Glomerular visceral epithelial cell (primary cell): ENCODE data around the gene KRTAP5-7.
"Not testable (repeated sequence)": the region's sequence is repeated elsewhere in the genome, so short reads cannot be mapped to it uniquely, and the experiment has no call there.

Source experiments
- DNase-seq: peaks from one replicate; pipeline ENCODE4 v3.0.0-alpha.2; 2016; ENCODE audit errors: extremely low spot score

The KRTAP5-7 gene

GRCh38 chr11:71532036-71532610, 5.1 kb downstream of the KRTAP5-7 start:
- DNase-seq = no peak

DNA sequence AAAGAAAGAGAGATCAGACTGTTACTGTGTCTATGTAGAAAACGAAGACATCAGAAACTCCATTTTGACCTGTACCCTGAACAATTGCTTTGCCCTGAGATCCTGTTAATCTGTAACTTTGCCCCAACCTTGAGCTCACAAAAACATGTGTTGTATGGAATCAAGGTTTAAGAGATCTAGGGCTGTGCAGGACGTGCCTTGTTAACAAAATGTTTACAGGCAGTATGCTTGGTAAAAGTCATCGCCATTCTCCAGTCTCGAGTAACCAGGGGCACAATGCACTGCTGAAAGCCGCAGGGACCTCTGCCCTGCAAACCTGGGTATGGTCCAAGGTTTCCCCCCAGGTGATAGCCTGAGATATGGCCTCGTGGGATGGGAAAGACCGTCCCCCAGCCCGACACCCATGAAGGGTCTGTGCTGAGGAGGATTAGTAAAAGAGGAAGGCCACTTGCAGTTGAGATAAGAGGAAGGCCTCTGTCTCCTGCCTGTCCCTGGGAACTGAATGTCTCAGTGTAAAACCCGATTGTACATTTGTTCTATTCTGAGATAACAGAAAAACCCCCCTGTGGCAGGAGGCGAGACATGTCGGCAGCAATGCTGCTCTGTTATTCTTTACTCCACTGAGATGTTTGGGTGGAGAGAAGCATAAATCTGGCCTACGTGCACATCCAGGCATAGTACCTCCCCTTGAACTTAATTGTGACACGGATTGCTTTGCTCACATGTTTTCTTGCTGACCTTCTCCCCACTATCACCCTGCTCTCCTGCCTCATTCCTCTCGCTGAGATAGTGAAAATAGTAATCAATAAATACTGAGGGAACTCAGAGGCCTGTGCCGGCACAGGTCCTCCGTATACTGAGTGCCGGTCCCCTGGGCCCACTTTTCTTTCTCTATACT, 7.9 kb downstream of the KRTAP5-7 start:
- DNase-seq = not testable (repeated sequence)

DNA sequence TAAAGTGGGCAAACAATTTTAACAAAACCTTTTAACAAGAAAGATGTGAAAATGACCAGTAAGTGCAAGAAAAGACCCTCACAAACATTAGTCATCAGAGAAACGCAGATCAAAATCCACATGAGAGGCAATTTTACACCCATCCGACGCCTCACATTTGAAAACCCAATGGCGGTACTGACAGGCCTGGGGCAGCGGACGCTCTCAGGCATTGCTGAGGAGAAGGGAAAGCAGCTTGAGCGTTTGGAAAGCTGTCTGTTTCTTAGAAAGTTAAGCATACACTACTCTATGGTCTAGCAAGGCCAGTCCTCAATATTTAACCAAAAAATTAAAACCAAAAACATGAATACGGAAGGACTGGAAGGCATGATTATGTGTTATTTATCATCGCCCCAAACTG, 8.8 kb downstream of the KRTAP5-7 start:
- no peak for DNase-seq

DNA sequence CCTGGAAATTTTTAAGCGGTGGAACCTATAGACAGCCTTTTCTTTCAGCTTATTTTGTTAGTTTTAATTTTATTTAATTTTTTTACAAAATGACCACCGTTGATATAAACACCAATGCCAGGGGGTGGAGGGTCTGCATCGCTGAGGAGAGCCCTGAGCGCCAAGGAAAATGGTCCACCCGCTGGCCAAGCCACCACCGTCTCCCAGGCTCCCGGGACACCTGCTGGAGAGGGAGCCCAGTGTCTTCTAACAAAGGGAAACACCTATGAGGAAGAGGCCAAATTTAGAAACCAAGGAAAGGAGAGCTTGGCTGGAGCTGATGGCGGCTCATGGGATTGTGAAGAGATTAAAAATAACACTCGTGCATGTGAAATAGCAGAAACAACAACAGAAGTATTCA, 10.5 kb downstream of the KRTAP5-7 start:
- no peak for DNase-seq

DNA sequence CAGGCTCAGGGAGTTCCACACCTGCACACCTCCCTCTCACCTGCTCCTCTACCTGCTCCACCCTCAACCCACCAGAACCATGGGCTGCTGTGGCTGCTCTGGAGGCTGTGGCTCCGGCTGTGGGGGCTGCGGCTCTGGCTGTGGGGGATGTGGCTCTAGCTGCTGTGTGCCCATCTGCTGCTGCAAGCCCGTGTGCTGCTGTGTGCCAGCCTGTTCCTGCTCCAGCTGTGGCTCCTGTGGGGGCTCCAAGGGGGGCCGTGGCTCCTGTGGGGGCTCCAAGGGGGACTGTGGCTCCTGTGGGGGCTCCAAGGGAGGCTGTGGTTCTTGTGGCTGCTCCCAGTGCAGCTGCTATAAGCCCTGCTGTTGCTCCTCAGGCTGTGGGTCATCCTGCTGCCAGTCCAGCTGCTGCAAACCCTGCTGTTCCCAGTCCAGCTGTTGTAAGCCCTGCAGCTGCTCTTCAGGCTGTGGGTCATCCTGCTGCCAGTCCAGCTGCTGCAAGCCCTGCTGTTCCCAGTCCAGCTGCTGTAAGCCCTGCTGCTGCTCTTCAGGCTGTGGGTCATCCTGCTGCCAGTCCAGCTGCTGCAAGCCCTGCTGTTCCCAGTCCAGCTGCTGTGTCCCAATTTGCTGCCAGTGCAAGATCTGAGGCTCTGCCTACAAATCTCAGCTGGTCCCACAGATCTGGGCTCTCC, 11.1 kb downstream of the KRTAP5-7 start, which contains the start of gene KRTAP5-8:
Gene KRTAP5-8, plus strand, starts transcription at position 49 of the 689 bp plus-strand sequence. Its CDS starts 31 bp downstream, at position 80.
- DNase-seq = not testable (repeated sequence)

- no peak for DNase-seq
These were observed 11.6 kb downstream of the KRTAP5-7 start for GRCh38 chr11:71538666-71538990.

GRCh38 chr11:71539017-71539416, 11.9 kb downstream of the KRTAP5-7 start:
- no peak for DNase-seq

DNA sequence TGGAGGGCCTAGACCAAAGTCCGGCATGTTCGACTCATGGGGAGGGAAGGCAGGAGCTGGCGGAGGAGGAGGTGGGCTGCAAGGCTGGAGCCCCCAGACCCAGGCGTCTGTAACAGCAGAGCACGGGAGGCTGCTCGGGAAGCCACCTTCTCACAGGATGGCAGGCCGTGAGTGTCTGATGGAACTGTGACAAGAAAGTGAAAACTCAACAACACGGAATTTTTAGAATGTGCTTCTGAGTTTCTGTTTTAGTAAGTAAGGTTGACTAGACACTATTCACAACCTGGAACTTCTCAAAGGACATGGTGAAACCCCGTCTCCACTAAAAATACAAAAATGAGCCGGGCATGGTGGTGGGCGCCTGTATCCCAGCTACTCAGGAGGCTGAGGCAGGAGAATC, 12.9 kb downstream of the KRTAP5-7 start:
- not testable (repeated sequence) for DNase-seq

DNA sequence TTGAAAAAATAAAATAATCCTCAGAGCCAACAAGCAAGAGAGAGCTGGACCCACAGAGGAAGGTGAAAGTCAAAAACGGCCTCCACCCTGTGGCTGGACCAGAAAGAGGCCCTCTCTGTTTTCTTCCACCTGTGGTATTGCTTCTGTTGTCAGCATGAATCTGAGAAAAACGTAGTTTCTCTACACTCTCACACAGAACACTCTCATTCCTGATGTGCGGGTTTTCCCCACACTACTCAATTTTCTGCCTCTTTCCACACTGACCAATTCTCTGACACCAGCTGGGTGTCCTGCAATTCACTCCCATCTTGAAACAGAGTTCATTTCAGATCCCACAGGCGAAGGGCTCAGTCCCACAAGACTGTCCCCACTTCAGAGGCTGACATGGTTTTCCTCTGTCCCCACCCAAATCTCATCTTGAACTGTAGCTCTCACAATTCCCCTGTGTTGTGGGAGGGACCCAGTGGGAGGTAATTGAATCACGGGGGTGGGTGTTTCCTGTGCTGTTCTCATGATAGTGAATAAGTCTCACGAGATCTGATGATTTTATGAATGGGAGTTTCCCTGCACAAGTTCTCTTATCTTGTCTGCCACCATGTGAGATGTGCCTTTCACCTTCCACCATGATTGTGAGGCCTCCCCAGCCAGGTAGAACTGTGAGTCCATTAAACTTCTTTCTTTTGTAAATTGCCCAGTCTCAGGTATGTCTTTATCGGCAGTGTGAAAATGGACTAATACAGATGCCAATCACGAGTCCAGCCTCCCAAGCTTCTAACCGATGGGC, 13.6 kb downstream of the KRTAP5-7 start:
- not testable (repeated sequence) for DNase-seq

DNA sequence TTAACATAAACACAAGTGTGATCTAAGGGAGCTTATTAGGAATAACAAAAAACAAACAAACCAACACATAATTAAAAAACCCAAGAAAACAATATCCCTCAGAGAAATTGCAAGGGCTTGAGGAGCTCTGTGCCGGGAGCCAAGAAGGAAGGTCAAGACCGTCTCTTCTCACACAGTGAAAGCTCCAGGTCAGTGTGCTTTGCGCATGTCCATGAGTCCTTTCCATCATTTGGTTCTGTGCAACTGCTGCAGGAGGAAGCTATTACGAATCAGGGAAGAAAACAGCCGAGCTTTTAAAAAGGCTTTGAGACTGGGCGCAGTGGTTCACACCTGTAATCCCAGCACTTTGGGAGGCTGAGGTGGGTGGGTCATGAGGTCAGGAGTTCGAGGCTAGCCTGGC, 15.3 kb downstream of the KRTAP5-7 start:
- no peak for DNase-seq

DNA sequence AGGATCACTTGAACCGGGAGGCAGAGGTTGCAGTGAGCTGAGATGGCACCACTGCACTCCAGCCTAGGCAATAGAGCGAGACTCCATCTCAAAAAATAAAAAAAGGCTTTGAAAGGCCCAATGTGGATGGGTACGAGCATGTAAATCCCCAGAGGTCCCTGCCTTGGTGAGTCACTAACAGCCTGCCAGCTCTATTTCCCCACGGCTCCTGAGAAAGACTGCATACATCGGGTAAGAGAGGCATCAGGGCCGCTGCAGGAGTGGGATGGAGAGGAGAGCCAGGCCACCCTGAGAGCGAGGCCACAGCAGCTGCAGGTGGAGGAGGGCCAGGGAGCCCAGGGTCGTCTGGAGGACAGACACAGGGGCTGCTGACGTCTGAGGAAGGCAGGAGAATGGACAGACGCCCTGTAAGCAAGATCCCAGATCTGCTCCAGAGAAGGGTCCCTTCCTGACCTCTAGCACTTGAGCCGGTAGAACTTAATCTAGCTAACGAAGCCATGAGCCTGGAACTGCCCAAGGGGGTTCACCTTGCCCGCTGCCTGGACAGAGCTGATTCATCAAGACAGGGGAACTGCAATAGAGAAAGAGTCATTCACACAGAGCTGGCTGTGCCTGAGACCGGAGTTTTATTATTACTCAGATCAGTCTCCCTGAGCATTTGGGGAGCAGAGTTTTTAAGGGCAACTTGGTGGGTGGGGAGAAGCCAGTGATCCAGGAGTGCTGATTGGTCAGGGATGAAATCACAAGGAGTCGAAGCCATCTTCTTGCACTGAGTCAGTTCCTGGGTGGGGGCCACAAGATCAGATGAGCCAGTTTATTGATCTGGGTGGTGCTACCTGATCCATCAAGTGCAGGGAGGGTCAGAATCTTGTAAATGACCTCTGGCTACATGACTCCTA, 16.1 kb downstream of the KRTAP5-7 start:
- no peak for DNase-seq

GRCh38 chr11:71543866-71544265, 16.8 kb downstream of the KRTAP5-7 start:
- no peak for DNase-seq

DNA sequence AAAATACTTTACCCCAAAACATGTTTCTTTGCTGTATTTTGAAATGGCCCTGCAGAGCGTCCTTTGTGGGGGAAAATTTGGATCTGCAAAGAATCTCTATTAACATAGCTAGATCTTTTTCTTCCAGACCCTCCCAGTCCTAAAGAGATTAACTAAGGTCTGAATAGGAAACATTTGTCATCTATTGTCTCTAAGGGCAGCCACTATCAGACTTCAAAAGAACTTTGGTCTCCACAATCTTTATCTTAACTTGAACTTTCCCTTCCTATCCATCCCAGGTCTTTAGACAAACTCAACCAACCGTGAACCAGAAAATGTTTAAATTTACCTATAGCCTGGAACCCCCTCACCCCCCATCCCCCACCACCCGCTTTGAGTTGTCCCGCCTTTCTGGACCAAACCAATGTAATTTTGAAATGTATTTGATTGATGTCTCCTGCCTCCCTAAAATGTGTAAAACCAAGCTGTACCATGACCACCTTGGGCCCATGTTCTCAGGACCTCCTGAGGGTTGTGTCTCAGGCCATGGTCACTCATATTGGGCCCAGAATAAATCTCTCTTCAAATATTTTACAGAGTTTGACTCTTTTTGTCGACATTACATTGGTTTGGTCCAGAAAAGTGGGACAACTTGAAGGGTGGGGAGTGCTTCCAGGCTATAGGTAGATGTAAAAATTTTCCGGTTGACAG, 17.6 kb downstream of the KRTAP5-7 start:
- DNase-seq = no peak

- no peak for DNase-seq
These were observed 18.4 kb downstream of the KRTAP5-7 start for GRCh38 chr11:71545405-71545966.

DNA sequence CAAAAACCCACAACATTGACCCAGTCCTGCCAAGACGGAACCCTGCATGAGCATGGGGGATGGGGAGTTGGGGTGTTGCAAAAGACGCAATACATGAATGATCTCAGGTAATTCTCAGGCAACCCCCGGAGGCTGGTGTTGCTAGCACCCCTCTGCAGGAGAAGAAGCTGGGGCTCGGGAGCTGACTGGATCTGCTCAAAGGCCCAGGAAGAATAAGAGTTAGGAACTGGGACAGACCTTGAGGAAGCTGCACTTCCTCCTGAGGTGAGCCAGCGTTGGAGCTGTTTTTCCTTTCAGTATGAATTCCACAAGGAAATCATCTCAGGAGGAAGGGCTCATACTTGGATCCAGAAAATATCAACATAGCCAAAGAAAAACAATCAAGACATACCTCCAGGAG, 21.1 kb downstream of the KRTAP5-7 start, which contains the start of gene KRTAP5-9:
Gene KRTAP5-9, plus strand, starts transcription at position 301 of the 400 bp plus-strand sequence. CDS start 238 bp downstream, outside the sequence.
- DNase-seq = no peak

DNA sequence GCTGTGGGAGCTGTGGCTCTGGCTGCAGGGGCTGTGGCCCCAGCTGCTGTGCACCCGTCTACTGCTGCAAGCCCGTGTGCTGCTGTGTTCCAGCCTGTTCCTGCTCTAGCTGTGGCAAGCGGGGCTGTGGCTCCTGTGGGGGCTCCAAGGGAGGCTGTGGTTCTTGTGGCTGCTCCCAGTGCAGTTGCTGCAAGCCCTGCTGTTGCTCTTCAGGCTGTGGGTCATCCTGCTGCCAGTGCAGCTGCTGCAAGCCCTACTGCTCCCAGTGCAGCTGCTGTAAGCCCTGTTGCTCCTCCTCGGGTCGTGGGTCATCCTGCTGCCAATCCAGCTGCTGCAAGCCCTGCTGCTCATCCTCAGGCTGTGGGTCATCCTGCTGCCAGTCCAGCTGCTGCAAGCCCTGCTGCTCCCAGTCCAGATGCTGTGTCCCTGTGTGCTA, 21.7 kb downstream of the KRTAP5-7 start:
- DNase-seq = no peak

DNA sequence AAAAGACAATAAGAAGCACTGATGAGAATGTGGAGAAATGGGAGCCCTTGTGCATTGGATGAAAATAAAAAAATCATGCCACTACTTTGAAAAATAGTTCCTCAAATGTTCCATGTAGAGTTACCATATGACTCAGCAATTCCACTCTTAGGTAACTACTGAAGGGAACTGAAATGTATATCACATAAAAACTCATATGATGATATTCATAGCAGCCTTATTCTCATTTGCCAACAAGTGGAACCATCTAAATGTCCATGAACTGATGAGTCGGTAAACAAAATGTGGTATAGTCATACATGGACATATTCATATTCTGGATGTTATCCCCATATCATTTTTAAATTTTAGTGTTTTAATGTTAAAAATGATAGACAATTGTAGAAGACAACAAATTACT, 24.6 kb downstream of the KRTAP5-7 start:
- DNase-seq = no peak

- DNase-seq = no peak
These were observed 27.9 kb downstream of the KRTAP5-7 start for GRCh38 chr11:71554996-71555395.

- DNase-seq = no peak
These were observed 28.4 kb downstream of the KRTAP5-7 start for GRCh38 chr11:71555508-71555907.

DNA sequence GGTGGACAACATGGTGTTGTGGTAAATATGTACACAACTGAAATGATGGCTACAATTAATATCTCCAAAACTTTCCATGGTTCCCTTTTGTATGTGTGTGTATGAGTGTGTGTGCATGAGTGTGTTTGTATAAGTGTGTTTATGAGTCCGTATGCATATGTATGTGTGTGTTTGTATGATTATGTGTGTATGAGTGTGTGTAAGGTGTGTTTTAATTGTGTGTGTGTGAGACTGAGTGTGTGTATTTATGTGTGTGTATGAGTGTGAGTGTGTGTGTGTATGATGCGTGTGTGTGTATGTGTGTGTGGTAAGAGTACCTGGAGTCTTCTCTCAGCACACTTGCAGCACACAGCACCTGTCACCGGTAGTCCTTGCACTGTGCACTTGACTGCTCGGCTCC, 29.0 kb downstream of the KRTAP5-7 start:
- no peak for DNase-seq
